Measurements from ENCODE around the gene ITK.

Gene ITK

GRCh38 chr5:157245476-157245875 lies 64.8 kb downstream of the ITK start:
- H3K9me3 ChIP-seq (ENCODE audit: control insufficient read depth, low read length): no peaks in the 10 kb centered on the region
- TF ChIP-seq, protein P1, sequence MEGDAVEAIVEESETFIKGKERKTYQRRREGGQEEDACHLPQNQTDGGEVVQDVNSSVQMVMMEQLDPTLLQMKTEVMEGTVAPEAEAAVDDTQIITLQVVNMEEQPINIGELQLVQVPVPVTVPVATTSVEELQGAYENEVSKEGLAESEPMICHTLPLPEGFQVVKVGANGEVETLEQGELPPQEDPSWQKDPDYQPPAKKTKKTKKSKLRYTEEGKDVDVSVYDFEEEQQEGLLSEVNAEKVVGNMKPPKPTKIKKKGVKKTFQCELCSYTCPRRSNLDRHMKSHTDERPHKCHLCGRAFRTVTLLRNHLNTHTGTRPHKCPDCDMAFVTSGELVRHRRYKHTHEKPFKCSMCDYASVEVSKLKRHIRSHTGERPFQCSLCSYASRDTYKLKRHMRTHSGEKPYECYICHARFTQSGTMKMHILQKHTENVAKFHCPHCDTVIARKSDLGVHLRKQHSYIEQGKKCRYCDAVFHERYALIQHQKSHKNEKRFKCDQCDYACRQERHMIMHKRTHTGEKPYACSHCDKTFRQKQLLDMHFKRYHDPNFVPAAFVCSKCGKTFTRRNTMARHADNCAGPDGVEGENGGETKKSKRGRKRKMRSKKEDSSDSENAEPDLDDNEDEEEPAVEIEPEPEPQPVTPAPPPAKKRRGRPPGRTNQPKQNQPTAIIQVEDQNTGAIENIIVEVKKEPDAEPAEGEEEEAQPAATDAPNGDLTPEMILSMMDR (IDR thresholded peaks at IDR 0.05): no peak
- no peaks in the 10 kb centered on the region for H3K4me1 ChIP-seq
- H3K79me2 ChIP-seq: no peaks in the 10 kb centered on the region
- H2AFZ ChIP-seq: no peak overlapping the region
- H3K27me3 ChIP-seq (ENCODE audit: control insufficient read depth, insufficient read depth, low read length): no peaks in the 10 kb centered on the region
- H3K9ac ChIP-seq: no peak overlapping the region
- no peaks in the 10 kb centered on the region for H3K36me3 ChIP-seq (ENCODE audit: control insufficient read depth, insufficient read depth, low read length)
- no peak overlapping the region for H3K4me2 ChIP-seq (ENCODE audit: low read length)
- H3K4me3 ChIP-seq (ENCODE audit: low read depth, low read length): no peak overlapping the region
- H3K27ac ChIP-seq: no peak overlapping the region

GRCh38 chr5:157245886-157246285 lies 65.2 kb downstream of the ITK start:
- H3K9ac ChIP-seq: no peak overlapping the region
- H3K4me1 ChIP-seq: no peaks in the 10 kb centered on the region
- H3K27ac ChIP-seq: no peak overlapping the region
- H3K79me2 ChIP-seq: no peaks in the 10 kb centered on the region
- H3K27me3 ChIP-seq (ENCODE audit: control insufficient read depth, insufficient read depth, low read length): no peaks in the 10 kb centered on the region
- no peaks in the 10 kb centered on the region for H3K9me3 ChIP-seq (ENCODE audit: control insufficient read depth, low read length)
- H3K4me2 ChIP-seq (ENCODE audit: low read length): no peak overlapping the region
- TF ChIP-seq, protein P1 (IDR thresholded peaks at IDR 0.05): no peak
- no peak overlapping the region for H2AFZ ChIP-seq
- no peak overlapping the region for H3K4me3 ChIP-seq (ENCODE audit: low read depth, low read length)
- H3K36me3 ChIP-seq (ENCODE audit: control insufficient read depth, insufficient read depth, low read length): no peaks in the 10 kb centered on the region

DNA sequence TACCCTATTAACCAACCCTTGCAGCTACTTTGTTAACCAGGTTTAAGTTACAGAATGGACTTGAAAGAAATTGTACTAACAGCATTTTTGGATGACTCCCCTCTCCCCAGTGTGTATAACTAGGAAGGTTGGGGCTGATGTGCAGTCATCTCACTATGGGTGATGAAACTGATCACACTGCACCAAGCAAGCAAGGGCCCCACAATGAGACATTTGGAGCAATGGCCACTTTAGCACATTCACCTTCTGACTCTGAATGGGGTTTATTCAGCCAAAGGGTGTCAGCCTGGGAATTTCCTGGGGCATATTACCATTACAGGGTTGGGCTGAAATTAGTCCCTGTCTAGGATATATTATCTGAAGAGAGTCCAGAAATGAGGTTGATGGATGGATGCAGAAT lies 66.6 kb downstream of the ITK start:
- no peaks in the 10 kb centered on the region for H3K4me1 ChIP-seq

DNA sequence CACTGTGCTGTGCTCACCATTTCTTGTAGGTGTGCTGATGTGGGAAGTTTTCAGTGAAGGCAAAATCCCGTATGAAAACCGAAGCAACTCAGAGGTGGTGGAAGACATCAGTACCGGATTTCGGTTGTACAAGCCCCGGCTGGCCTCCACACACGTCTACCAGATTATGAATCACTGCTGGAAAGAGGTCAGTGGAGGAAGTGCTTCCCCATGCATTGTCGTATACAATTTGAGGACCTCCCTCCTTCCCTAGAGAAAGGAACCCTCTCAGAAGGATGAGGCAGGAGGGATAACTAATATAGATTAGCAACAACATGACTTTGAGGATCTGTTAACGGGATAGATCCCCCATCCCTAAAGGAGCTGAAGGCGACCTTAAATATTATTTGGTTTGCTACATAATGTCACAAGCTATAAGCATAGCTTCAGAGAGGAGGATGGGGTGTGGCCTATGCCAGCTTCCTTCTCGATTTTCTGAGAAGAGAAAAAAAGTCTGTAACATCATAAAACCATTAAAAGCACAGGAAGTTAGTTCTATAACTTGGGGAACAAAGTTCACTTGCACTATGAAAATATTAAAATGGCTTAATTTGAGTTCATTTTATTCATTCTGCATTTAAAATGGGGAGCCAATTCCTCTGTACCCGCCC lies 68.3 kb downstream of the ITK start:
- H3K27ac ChIP-seq: no peak overlapping the region
- TF ChIP-seq, protein P1 (IDR thresholded peaks at IDR 0.05): no peak

More for the DNA sequence above, 66.6 kb downstream of the ITK start:
- Histone ChIP-seq H3K27ac (no peak overlapping the region), H3K9me3 (ENCODE audit: control insufficient read depth, low read length) (no peaks in the 10 kb centered on the region), H3K79me2 (no peaks in the 10 kb centered on the region), H3K27me3 (ENCODE audit: control insufficient read depth, insufficient read depth, low read length) (no peaks in the 10 kb centered on the region), H3K4me3 (ENCODE audit: low read depth, low read length) (no peak overlapping the region), H3K9ac (no peak overlapping the region), H3K4me2 (ENCODE audit: low read length) (no peak overlapping the region), H2AFZ (no peak overlapping the region), H3K36me3 (ENCODE audit: control insufficient read depth, insufficient read depth, low read length) (no peaks in the 10 kb centered on the region)
- TF ChIP-seq, protein P1 (IDR thresholded peaks at IDR 0.05): no peak

More for the DNA sequence above, 68.3 kb downstream of the ITK start:
- Histone ChIP-seq H2AFZ (no peak overlapping the region), H3K4me1 (no peaks in the 10 kb centered on the region), H3K4me2 (ENCODE audit: low read length) (no peak overlapping the region), H3K79me2 (no peaks in the 10 kb centered on the region), H3K9ac (no peak overlapping the region), H3K4me3 (ENCODE audit: low read depth, low read length) (no peak overlapping the region), H3K36me3 (ENCODE audit: control insufficient read depth, insufficient read depth, low read length) (no peaks in the 10 kb centered on the region), H3K9me3 (ENCODE audit: control insufficient read depth, low read length) (no peaks in the 10 kb centered on the region), H3K27me3 (ENCODE audit: control insufficient read depth, insufficient read depth, low read length) (no peaks in the 10 kb centered on the region)

Data from parathyroid adenoma (tissue), 2 donors.